GM19043 (cell line): ENCODE results near the gene OOSP1.
"Not testable (repeated sequence)": the region's sequence is repeated elsewhere in the genome, so short reads cannot be mapped to it uniquely, and the experiment has no call there.

ENCODE experiments used
- ATAC-seq: cut with Tn5 transposase; IDR thresholded peaks from one replicate; pipeline ENCODE4 v1.9.1; 2021; ENCODE audit warnings: low read depth; ENCODE audit not compliant: unreplicated experiment

OOSP1 gene

GRCh38 chr11:59938132-59938531 lies at the start of gene OOSP1:
Gene OOSP1 (plus strand): TSS chr11:59938432. CDS start chr11:59938455, 23 bp downstream.
- ATAC-seq, result no peak

GRCh38 chr11:59891781-59892181 lies 46.5 kb upstream of the OOSP1 start:
- ATAC-seq, result no peak

- ATAC-seq, result no peak
Measured at GRCh38 chr11:59894616-59895015, 43.6 kb upstream of the OOSP1 start.

- no peak for ATAC-seq
Measured at GRCh38 chr11:59898046-59898445, 40.2 kb upstream of the OOSP1 start.

- ATAC-seq, result no peak
Measured at GRCh38 chr11:59898650-59899049, 39.6 kb upstream of the OOSP1 start.

GRCh38 chr11:59899532-59899931 lies 38.7 kb upstream of the OOSP1 start:
- ATAC-seq, result no peak

GRCh38 chr11:59900366-59901126 lies 37.7 kb upstream of the OOSP1 start:
- ATAC-seq, result no peak

GRCh38 chr11:59901306-59901705 lies 36.9 kb upstream of the OOSP1 start:
- no peak for ATAC-seq

- not testable (repeated sequence) for ATAC-seq
Measured at GRCh38 chr11:59903569-59903968, 34.7 kb upstream of the OOSP1 start.

- no peak for ATAC-seq
Measured at GRCh38 chr11:59918480-59918879, 19.8 kb upstream of the OOSP1 start.

- no peak for ATAC-seq
Measured at GRCh38 chr11:59918987-59919589, 19.1 kb upstream of the OOSP1 start.

- no peak for ATAC-seq
Measured at GRCh38 chr11:59923813-59924212, 14.4 kb upstream of the OOSP1 start.

GRCh38 chr11:59931688-59932087 lies 6.5 kb upstream of the OOSP1 start:
- ATAC-seq, result no peak

- no peak for ATAC-seq
Measured at GRCh38 chr11:59938718-59939117, 486 bp downstream of the OOSP1 start.

GRCh38 chr11:59939482-59939881 lies 1.2 kb downstream of the OOSP1 start:
- no peak for ATAC-seq

GRCh38 chr11:59941091-59941490 lies 2.9 kb downstream of the OOSP1 start:
- no peak for ATAC-seq

GRCh38 chr11:59943997-59944714 lies 5.9 kb downstream of the OOSP1 start:
- ATAC-seq, result no peak

- no peak for ATAC-seq
Measured at GRCh38 chr11:59944720-59945119, 6.5 kb downstream of the OOSP1 start.

GRCh38 chr11:59953463-59954218 lies 15.4 kb downstream of the OOSP1 start:
- no peak for ATAC-seq

- no peak for ATAC-seq
Measured at GRCh38 chr11:59954219-59954847, 16.1 kb downstream of the OOSP1 start.
